Endothelial cell (in vitro differentiated cells): ENCODE measurements around the gene SMAD7. TPM values are rescaled to one million over a fixed set of nuclear protein-coding genes. Genes with fewer than 3 reads are reported as not detected.

Experiments
- DNase-seq: peaks from one replicate; pipeline ENCODE4 v3.0.0; 2021; ENCODE audit warnings: low spot score
- H3K27ac Mint-ChIP-seq: one replicate; pipeline ENCODE4 v1.8.0; 2021; ENCODE audit warnings: mixed read lengths, inconsistent platforms; ENCODE audit not compliant: unreplicated experiment
- H3K27me3 Mint-ChIP-seq: one replicate; pipeline ENCODE4 v1.8.0; 2021; ENCODE audit warnings: mild to moderate bottlenecking, moderate library complexity, mixed read lengths, inconsistent platforms; ENCODE audit not compliant: unreplicated experiment
- H3K36me3 Mint-ChIP-seq: one replicate; pipeline ENCODE4 v1.8.0; 2021; ENCODE audit warnings: mild to moderate bottlenecking, low read depth, mixed read lengths, inconsistent platforms; ENCODE audit not compliant: unreplicated experiment
- H3K4me1 Mint-ChIP-seq: one replicate; pipeline ENCODE4 v1.8.0; 2021; ENCODE audit warnings: mild to moderate bottlenecking, mixed read lengths, inconsistent platforms; ENCODE audit not compliant: unreplicated experiment
- H3K4me3 Mint-ChIP-seq: one replicate; pipeline ENCODE4 v1.8.0; 2021; ENCODE audit warnings: mild to moderate bottlenecking, mixed read lengths, inconsistent platforms; ENCODE audit not compliant: unreplicated experiment
- H3K9me3 Mint-ChIP-seq: one replicate; pipeline ENCODE4 v1.8.0; 2021; ENCODE audit warnings: mixed read lengths, inconsistent platforms; ENCODE audit not compliant: unreplicated experiment
- CTCF ChIP-seq: fragments of 200-600 bp; sonication (generic); IDR thresholded peaks from one replicate; pipeline ENCODE4 v1.5.0; 2021; ENCODE audit warnings: antibody characterized with exemption; ENCODE audit not compliant: unreplicated experiment
- total RNA-seq: library from RNA; stranded (reverse); fragmentation: NEBNext Ultra II Directional; extraction: Animal tissue kit (Norgen Biotek cat#: 25700); gene quantifications from one replicate; pipeline ENCODE4 v1.2.1, GENCODE V29; 2021; ENCODE audit not compliant: unreplicated experiment

The SMAD7 gene
- total RNA-seq, 1 donor from 2014 or later, result 30.1 TPM

- Mint-ChIP-seq H3K4me3 (no peak overlapping the region), H3K27ac (peak overlapping the region; percentile 3), H3K27me3 (peaks cover 8% of the 10 kb centered on the region), H3K4me1 (peaks cover 32% of the 10 kb centered on the region), H3K9me3 (no peaks in the 10 kb centered on the region), H3K36me3 (no peaks in the 10 kb centered on the region)
- TF ChIP-seq CTCF, result no peak
- DNase-seq, result no peak
Observed at GRCh38 chr18:48884771-48885170, 66.0 kb downstream of the SMAD7 start.

- Mint-ChIP-seq H3K27ac (peak overlapping the region; percentile 3), H3K4me1 (peaks cover 30% of the 10 kb centered on the region), H3K4me3 (no peak overlapping the region), H3K36me3 (no peaks in the 10 kb centered on the region), H3K9me3 (no peaks in the 10 kb centered on the region), H3K27me3 (peaks cover 8% of the 10 kb centered on the region)
- no peak for TF ChIP-seq CTCF
- no peak for DNase-seq
Observed at GRCh38 chr18:48884306-48884705, 66.5 kb downstream of the SMAD7 start.

- no peak for DNase-seq
- H3K36me3 Mint-ChIP-seq, result no peaks in the 10 kb centered on the region
- no peak overlapping the region for H3K4me3 Mint-ChIP-seq
- H3K27me3 Mint-ChIP-seq, result peaks cover 5% of the 10 kb centered on the region
- TF ChIP-seq CTCF, result no peak
- peaks cover 25% of the 10 kb centered on the region for H3K4me1 Mint-ChIP-seq
- no peak overlapping the region for H3K27ac Mint-ChIP-seq
- no peaks in the 10 kb centered on the region for H3K9me3 Mint-ChIP-seq
Observed at GRCh38 chr18:48882379-48882778, 68.4 kb downstream of the SMAD7 start.

GRCh38 chr18:48880931-48881330, 69.8 kb downstream of the SMAD7 start:
- H3K4me1 Mint-ChIP-seq, result peaks cover 16% of the 10 kb centered on the region
- no peaks in the 10 kb centered on the region for H3K9me3 Mint-ChIP-seq
- H3K36me3 Mint-ChIP-seq, result no peaks in the 10 kb centered on the region
- H3K27ac Mint-ChIP-seq, result no peak overlapping the region
- peaks cover 5% of the 10 kb centered on the region for H3K27me3 Mint-ChIP-seq
- no peak overlapping the region for H3K4me3 Mint-ChIP-seq
- no peak for TF ChIP-seq CTCF
- no peak for DNase-seq

- no peaks in the 10 kb centered on the region for H3K9me3 Mint-ChIP-seq
- no peak for TF ChIP-seq CTCF
- no peak overlapping the region for H3K4me3 Mint-ChIP-seq
- peaks cover 2% of the 10 kb centered on the region for H3K27me3 Mint-ChIP-seq
- DNase-seq, result no peak
- peaks cover 7% of the 10 kb centered on the region for H3K4me1 Mint-ChIP-seq
- no peak overlapping the region for H3K27ac Mint-ChIP-seq
- no peaks in the 10 kb centered on the region for H3K36me3 Mint-ChIP-seq
Observed at GRCh38 chr18:48879008-48879431, 71.7 kb downstream of the SMAD7 start.
